Neural progenitor cell (in vitro differentiated cells): Measurements from ENCODE around the gene CHST8. TPM values are rescaled to one million over a fixed set of nuclear protein-coding genes. Genes with fewer than 3 reads are reported as not detected.

ENCODE experiments used
- DNase-seq: peaks from one replicate; pipeline ENCODE4 v3.0.0-alpha.2; 2016; ENCODE audit warnings: low spot score
- H2AFZ ChIP-seq: fragments of 200-600 bp; sonication (generic); replicated peaks from 2 replicates; pipeline ENCODE4 v1.6.1; 2016; ENCODE audit warnings: antibody characterized with exemption
- H3F3A ChIP-seq: fragments of 200-600 bp; sonication (generic); 2 replicates; pipeline ENCODE4 v1.6.1; 2016; ENCODE audit warnings: antibody characterized with exemption, low read depth
- H3K27ac ChIP-seq: fragments of 200-600 bp; sonication (generic); 2 replicates; pipeline ENCODE4 v1.5.1; 2016; ENCODE audit warnings: mild to moderate bottlenecking
- H3K27me3 ChIP-seq: fragments of 200-600 bp; sonication (generic); 2 replicates; pipeline ENCODE4 v1.6.1; 2016; ENCODE audit warnings: mild to moderate bottlenecking, moderate library complexity
- H3K36me3 ChIP-seq: fragments of 200-600 bp; sonication (generic); 2 replicates; pipeline ENCODE4 v1.5.1; 2016
- H3K4me1 ChIP-seq: fragments of 200-600 bp; sonication (generic); 2 replicates; pipeline ENCODE4 v1.6.1; 2016; ENCODE audit warnings: mixed run types
- H3K4me2 ChIP-seq: fragments of 200-600 bp; sonication (generic); 2 replicates; pipeline ENCODE4 v1.6.1; 2016
- H3K4me3 ChIP-seq: fragments of 200-600 bp; sonication (generic); 2 replicates; pipeline ENCODE4 v1.5.1; 2016
- H3K79me2 ChIP-seq: fragments of 200-600 bp; sonication (generic); 2 replicates; pipeline ENCODE4 v1.6.1; 2016; ENCODE audit warnings: low read depth
- H3K9ac ChIP-seq: fragments of 200-600 bp; sonication (generic); 2 replicates; pipeline ENCODE4 v1.6.1; 2016
- H3K9me3 ChIP-seq: fragments of 200-600 bp; sonication (generic); 2 replicates; pipeline ENCODE4 v1.5.1; 2016; ENCODE audit warnings: low read depth
- H4K20me1 ChIP-seq: fragments of 200-600 bp; sonication (generic); 2 replicates; pipeline ENCODE4 v1.6.1; 2016; ENCODE audit warnings: low read depth
- H3K27ac Mint-ChIP-seq: 3 replicates; pipeline ENCODE4 v1.8.0; 2021; ENCODE audit warnings: mixed read lengths
- H3K27me3 Mint-ChIP-seq: 2 replicates; pipeline ENCODE4 v1.8.0; 2022; ENCODE audit warnings: low read depth, mild to moderate bottlenecking, inconsistent platforms, moderate library complexity, mixed read lengths; ENCODE audit not compliant: insufficient read depth
- H3K36me3 Mint-ChIP-seq: 3 replicates; pipeline ENCODE4 v1.8.0; 2021; ENCODE audit warnings: mixed read lengths
- H3K4me1 Mint-ChIP-seq: 3 replicates; pipeline ENCODE4 v1.8.0; 2021; ENCODE audit warnings: mixed read lengths
- H3K4me3 Mint-ChIP-seq: 3 replicates; pipeline ENCODE4 v1.8.0; 2021; ENCODE audit warnings: mild to moderate bottlenecking, moderate library complexity, mixed read lengths
- H3K9me3 Mint-ChIP-seq: 3 replicates; pipeline ENCODE4 v1.8.0; 2020; ENCODE audit warnings: mixed read lengths
- EZH2 ChIP-seq: fragments of 200-600 bp; sonication (generic); IDR thresholded peaks from 2 replicates; pipeline ENCODE4 v1.6.1; 2017; ENCODE audit warnings: antibody characterized with exemption, mild to moderate bottlenecking, moderate library complexity
- EZH2phosphoT487 ChIP-seq: fragments of 200-600 bp; sonication (generic); IDR thresholded peaks from 2 replicates; pipeline ENCODE4 v1.6.1; 2017; ENCODE audit warnings: antibody characterized with exemption
- total RNA-seq: library from RNA; depleted of rRNA; stranded (reverse); fragments of >200 nt; gene quantifications from 2 replicates; pipeline ENCODE4 v1.2.3, GENCODE V29; 2015; ENCODE audit warnings: low replicate concordance
- TF ChIP-seq, protein P1 (sequence below): fragments of 200-600 bp; sonication (generic); IDR thresholded peaks from 2 replicates; pipeline ENCODE4 v1.5.1; 2017; ENCODE audit warnings: antibody characterized with exemption, mild to moderate bottlenecking

CHST8 gene
- total RNA-seq, 1 donor from 2014 or later: 0.92 TPM

DNA sequence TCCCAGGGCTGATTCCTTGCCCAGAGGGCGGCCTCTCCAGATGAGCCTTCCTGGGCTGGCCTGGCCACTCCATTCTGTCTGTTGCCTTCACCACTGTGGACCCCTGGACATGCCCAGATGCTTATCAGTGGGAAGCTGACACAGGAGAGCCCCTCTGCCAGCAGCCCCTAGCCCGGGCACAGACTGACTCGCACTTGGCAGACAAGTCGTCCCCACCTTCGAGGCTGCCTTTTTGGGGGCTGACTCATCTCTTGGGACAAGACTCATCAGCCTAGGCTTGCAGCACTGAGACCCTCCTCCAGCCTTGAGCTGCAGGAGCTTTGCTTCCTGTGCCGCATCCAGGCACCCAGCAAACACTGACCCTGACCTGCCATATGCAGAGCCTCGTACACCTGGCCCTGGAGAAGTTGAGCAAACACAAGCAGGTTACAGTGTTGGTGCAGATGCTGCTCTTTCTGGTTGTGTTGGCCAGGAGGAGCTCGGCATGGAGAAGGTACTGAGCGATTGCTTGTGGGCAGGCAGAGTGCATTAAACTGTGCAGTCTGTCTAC is 8.1 kb downstream of the CHST8 start:
- H3K27me3 Mint-ChIP-seq: peaks cover 22% of the 10 kb centered on the region

DNA sequence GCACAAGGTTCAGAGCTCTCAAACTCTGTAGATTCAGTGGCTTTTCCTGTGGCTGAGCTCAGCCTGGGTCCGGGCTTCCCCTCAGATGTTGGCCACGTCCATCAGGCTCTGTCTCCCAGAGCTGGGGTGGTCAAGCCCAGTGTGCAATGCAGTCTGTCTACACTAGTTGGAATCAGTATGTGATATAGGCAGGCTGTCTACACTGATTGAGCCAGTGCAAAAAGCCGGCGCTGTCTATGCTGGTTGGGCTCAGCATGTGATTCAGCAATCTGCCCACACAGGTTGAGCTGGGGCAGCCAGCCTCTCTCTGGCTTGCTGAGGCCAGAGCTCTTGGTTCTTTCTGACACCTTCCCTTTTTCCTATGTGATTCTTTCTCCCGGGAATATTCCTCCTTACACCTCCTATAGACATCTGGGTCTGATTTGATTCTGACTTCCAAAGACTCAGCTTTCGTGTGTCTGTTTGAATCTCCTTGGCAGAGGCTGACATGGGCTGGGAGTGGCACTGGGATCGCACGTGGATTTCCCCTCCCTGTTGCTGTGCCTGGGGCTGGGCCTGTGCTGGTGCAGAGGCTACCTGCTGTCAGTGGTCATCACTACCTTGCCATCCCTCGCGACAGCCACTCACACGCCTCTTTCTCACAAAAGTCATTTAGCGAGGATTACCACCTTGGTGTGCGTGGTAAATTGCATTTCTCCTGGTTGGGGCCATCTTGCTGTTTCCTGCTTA is 9.3 kb downstream of the CHST8 start:
- no peaks in the 10 kb centered on the region for H3F3A ChIP-seq
- DNase-seq: no peak
- H3K27me3 ChIP-seq: peaks cover 7% of the 10 kb centered on the region
- no peak overlapping the region for H3K4me3 ChIP-seq
- no peaks in the 10 kb centered on the region for H3K9me3 ChIP-seq
- Mint-ChIP-seq H3K4me1 (peaks cover 9% of the 10 kb centered on the region), H3K27me3 (peaks cover 16% of the 10 kb centered on the region), H3K9me3 (no peaks in the 10 kb centered on the region), H3K4me3 (no peak overlapping the region), H3K36me3 (no peaks in the 10 kb centered on the region), H3K27ac (no peak overlapping the region)
- H3K4me1 ChIP-seq: no peaks in the 10 kb centered on the region
- H3K27ac ChIP-seq: no peak overlapping the region
- H4K20me1 ChIP-seq: peaks cover 3% of the 10 kb centered on the region
- no peak overlapping the region for H3K4me2 ChIP-seq
- H3K9ac ChIP-seq: no peak overlapping the region
- H3K79me2 ChIP-seq: no peaks in the 10 kb centered on the region
- no peak overlapping the region for H2AFZ ChIP-seq
- TF ChIP-seq EZH2phosphoT487 (no peak), EZH2 (no peak)
- TF ChIP-seq, protein P1, sequence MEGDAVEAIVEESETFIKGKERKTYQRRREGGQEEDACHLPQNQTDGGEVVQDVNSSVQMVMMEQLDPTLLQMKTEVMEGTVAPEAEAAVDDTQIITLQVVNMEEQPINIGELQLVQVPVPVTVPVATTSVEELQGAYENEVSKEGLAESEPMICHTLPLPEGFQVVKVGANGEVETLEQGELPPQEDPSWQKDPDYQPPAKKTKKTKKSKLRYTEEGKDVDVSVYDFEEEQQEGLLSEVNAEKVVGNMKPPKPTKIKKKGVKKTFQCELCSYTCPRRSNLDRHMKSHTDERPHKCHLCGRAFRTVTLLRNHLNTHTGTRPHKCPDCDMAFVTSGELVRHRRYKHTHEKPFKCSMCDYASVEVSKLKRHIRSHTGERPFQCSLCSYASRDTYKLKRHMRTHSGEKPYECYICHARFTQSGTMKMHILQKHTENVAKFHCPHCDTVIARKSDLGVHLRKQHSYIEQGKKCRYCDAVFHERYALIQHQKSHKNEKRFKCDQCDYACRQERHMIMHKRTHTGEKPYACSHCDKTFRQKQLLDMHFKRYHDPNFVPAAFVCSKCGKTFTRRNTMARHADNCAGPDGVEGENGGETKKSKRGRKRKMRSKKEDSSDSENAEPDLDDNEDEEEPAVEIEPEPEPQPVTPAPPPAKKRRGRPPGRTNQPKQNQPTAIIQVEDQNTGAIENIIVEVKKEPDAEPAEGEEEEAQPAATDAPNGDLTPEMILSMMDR: no peak
- H3K36me3 ChIP-seq: no peaks in the 10 kb centered on the region

More for the DNA sequence above, 8.1 kb downstream of the CHST8 start:
- H3K27ac ChIP-seq: no peak overlapping the region
- H3K9me3 ChIP-seq: no peaks in the 10 kb centered on the region
- no peaks in the 10 kb centered on the region for H3F3A ChIP-seq
- Mint-ChIP-seq H3K4me1 (peaks cover 9% of the 10 kb centered on the region), H3K27ac (no peak overlapping the region), H3K4me3 (no peak overlapping the region), H3K9me3 (no peaks in the 10 kb centered on the region), H3K36me3 (no peaks in the 10 kb centered on the region)
- H3K27me3 ChIP-seq: peaks cover 18% of the 10 kb centered on the region
- H3K36me3 ChIP-seq: no peaks in the 10 kb centered on the region
- TF ChIP-seq EZH2 (no peak), EZH2phosphoT487 (no peak)
- TF ChIP-seq, protein P1: no peak
- H3K79me2 ChIP-seq: no peaks in the 10 kb centered on the region
- no peak overlapping the region for H2AFZ ChIP-seq
- no peak overlapping the region for H3K4me3 ChIP-seq
- no peak overlapping the region for H3K9ac ChIP-seq
- no peak overlapping the region for H3K4me2 ChIP-seq
- no peaks in the 10 kb centered on the region for H3K4me1 ChIP-seq
- DNase-seq: no peak
- H4K20me1 ChIP-seq: peaks cover 8% of the 10 kb centered on the region

- Histone ChIP-seq H3F3A (no peaks in the 10 kb centered on the region), H4K20me1 (no peaks in the 10 kb centered on the region), H3K27me3 (peaks cover 2% of the 10 kb centered on the region), H3K79me2 (no peaks in the 10 kb centered on the region), H3K9me3 (no peaks in the 10 kb centered on the region), H3K4me2 (no peak overlapping the region), H3K27ac (no peak overlapping the region), H3K9ac (no peak overlapping the region), H3K36me3 (no peaks in the 10 kb centered on the region), H2AFZ (no peak overlapping the region), H3K4me1 (no peaks in the 10 kb centered on the region), H3K4me3 (no peak overlapping the region)
- TF ChIP-seq, protein P1: no peak
- TF ChIP-seq EZH2phosphoT487 (no peak), EZH2 (no peak)
- no peak for DNase-seq
- H3K4me1 Mint-ChIP-seq: peaks cover 9% of the 10 kb centered on the region
- H3K9me3 Mint-ChIP-seq: no peaks in the 10 kb centered on the region
- no peaks in the 10 kb centered on the region for H3K36me3 Mint-ChIP-seq
- no peak overlapping the region for H3K27ac Mint-ChIP-seq
- peaks cover 12% of the 10 kb centered on the region for H3K27me3 Mint-ChIP-seq
- H3K4me3 Mint-ChIP-seq: no peak overlapping the region
Measured at GRCh38 chr19:33631609-33631973, 9.8 kb downstream of the CHST8 start.
